ENCODE measurements around the gene BPNT1. TPM values are rescaled to one million over a fixed set of nuclear protein-coding genes. Genes with fewer than 3 reads are reported as not detected.

BPNT1 gene
- total RNA-seq, 1 experiment from 2014 or later, result 25.2 TPM

DNA sequence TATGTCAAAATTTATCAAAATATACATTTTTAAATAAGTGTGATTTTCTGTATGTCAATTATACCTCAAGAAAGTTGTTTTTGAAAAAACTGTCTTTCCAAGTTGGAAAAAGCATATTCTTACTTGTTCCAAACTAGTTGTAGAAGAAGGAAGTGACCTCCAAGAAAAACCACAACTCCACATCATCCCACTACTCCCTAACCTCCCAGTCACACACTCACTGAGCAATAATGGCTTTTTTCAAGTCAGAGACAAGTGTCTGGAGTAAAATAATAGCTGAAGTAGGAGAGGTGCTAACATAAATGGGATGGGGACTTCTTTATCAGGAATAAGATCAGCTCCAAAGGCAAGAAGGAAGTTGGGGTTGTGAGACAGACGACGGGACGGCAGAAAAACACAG lies 56.7 kb downstream of the BPNT1 start (continued):
- no peak for TF ChIP-seq ELF1 (IDR thresholded peaks at IDR 0.05; ENCODE audit: borderline replicate concordance, low read depth)
- TF ChIP-seq YY1 (IDR thresholded peaks at IDR 0.05; ENCODE audit: extremely low read depth, insufficient replicate concordance, low read depth, low read length), result no peak
- no peak for TF ChIP-seq ZNF274 (IDR thresholded peaks at IDR 0.05; ENCODE audit: low read depth, low read length)
- TF ChIP-seq TCF7L2 (IDR thresholded peaks at IDR 0.05; ENCODE audit: borderline replicate concordance, extremely low read depth, insufficient read depth, insufficient read length), result no peak
- TF ChIP-seq RAD21 (IDR thresholded peaks at IDR 0.05; ENCODE audit: low read depth), result no peak

GRCh38 chr1:220031287-220031686 lies 58.3 kb downstream of the BPNT1 start:
- H3K4me2 ChIP-seq (ENCODE audit: low read length), result no peak overlapping the region
- ATAC-seq, result no peak
- H4K20me1 ChIP-seq (ENCODE audit: insufficient read depth), result no peaks in the 10 kb centered on the region
- TF ChIP-seq POLR2AphosphoS5 (IDR thresholded peaks at IDR 0.05; ENCODE audit: low read depth, low read length), result no peak
- TF ChIP-seq EZH2 (IDR thresholded peaks at IDR 0.05), result no peak
- no peak for TF ChIP-seq YY1 (IDR thresholded peaks at IDR 0.05; ENCODE audit: extremely low read depth, insufficient replicate concordance, low read depth, low read length)
- no peak for TF ChIP-seq ELF1 (IDR thresholded peaks at IDR 0.05; ENCODE audit: borderline replicate concordance, low read depth)
- no peak for TF ChIP-seq CEBPB (IDR thresholded peaks at IDR 0.05; ENCODE audit: low read depth)
- TF ChIP-seq FOSL1 (IDR thresholded peaks at IDR 0.05; ENCODE audit: low read depth), result no peak
- TF ChIP-seq SP1 (IDR thresholded peaks at IDR 0.05; ENCODE audit: low read depth), result no peak
- no peak for TF ChIP-seq POLR2A (IDR thresholded peaks at IDR 0.05; ENCODE audit: borderline replicate concordance, extremely low read depth, insufficient read depth, insufficient read length)
- TF ChIP-seq, protein P1, sequence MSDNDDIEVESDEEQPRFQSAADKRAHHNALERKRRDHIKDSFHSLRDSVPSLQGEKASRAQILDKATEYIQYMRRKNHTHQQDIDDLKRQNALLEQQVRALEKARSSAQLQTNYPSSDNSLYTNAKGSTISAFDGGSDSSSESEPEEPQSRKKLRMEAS (IDR thresholded peaks at IDR 0.05), result no peak
- TF ChIP-seq, protein P2, sequence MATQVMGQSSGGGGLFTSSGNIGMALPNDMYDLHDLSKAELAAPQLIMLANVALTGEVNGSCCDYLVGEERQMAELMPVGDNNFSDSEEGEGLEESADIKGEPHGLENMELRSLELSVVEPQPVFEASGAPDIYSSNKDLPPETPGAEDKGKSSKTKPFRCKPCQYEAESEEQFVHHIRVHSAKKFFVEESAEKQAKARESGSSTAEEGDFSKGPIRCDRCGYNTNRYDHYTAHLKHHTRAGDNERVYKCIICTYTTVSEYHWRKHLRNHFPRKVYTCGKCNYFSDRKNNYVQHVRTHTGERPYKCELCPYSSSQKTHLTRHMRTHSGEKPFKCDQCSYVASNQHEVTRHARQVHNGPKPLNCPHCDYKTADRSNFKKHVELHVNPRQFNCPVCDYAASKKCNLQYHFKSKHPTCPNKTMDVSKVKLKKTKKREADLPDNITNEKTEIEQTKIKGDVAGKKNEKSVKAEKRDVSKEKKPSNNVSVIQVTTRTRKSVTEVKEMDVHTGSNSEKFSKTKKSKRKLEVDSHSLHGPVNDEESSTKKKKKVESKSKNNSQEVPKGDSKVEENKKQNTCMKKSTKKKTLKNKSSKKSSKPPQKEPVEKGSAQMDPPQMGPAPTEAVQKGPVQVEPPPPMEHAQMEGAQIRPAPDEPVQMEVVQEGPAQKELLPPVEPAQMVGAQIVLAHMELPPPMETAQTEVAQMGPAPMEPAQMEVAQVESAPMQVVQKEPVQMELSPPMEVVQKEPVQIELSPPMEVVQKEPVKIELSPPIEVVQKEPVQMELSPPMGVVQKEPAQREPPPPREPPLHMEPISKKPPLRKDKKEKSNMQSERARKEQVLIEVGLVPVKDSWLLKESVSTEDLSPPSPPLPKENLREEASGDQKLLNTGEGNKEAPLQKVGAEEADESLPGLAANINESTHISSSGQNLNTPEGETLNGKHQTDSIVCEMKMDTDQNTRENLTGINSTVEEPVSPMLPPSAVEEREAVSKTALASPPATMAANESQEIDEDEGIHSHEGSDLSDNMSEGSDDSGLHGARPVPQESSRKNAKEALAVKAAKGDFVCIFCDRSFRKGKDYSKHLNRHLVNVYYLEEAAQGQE (IDR thresholded peaks at IDR 0.05; ENCODE audit: low read depth), result no peak
- TF ChIP-seq, protein P3, sequence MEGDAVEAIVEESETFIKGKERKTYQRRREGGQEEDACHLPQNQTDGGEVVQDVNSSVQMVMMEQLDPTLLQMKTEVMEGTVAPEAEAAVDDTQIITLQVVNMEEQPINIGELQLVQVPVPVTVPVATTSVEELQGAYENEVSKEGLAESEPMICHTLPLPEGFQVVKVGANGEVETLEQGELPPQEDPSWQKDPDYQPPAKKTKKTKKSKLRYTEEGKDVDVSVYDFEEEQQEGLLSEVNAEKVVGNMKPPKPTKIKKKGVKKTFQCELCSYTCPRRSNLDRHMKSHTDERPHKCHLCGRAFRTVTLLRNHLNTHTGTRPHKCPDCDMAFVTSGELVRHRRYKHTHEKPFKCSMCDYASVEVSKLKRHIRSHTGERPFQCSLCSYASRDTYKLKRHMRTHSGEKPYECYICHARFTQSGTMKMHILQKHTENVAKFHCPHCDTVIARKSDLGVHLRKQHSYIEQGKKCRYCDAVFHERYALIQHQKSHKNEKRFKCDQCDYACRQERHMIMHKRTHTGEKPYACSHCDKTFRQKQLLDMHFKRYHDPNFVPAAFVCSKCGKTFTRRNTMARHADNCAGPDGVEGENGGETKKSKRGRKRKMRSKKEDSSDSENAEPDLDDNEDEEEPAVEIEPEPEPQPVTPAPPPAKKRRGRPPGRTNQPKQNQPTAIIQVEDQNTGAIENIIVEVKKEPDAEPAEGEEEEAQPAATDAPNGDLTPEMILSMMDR (IDR thresholded peaks at IDR 0.05 in 2 of 3, conservative IDR thresholded peaks at IDR 0.05 in 1 of 3; ENCODE audit: borderline replicate concordance in 1 of 3, insufficient read depth in 1 of 3, low read depth in 2 of 3, low read length in 2 of 3), result no peak
- TF ChIP-seq EGR1 (IDR thresholded peaks at IDR 0.05; ENCODE audit: low read depth), result no peak
- TF ChIP-seq JUND (IDR thresholded peaks at IDR 0.05), result no peak
- no peak for TF ChIP-seq ZBTB33 (IDR thresholded peaks at IDR 0.05; ENCODE audit: extremely low read depth, insufficient replicate concordance, low read length)
- TF ChIP-seq SRF (IDR thresholded peaks at IDR 0.05; ENCODE audit: low read depth), result no peak
- POLR2A ChIA-PET, result no interaction called here
- H3K36me3 ChIP-seq (ENCODE audit: control insufficient read depth in 1 of 2, insufficient read depth in 2 of 2, low read length in 2 of 2), result peaks cover 33 to 47% of the 10 kb centered on the region in 2 experiments; a peak in 3 of 4 replicates
- no peaks in the 10 kb centered on the region for H3K4me1 ChIP-seq (ENCODE audit: control insufficient read depth in 1 of 2, insufficient read depth in 2 of 2, low read length in 2 of 2)
- intact Hi-C loops (cut with micrococcal nuclease), result no loop called here
- H3K27me3 ChIP-seq (ENCODE audit: insufficient read depth, low read length), result no peaks in the 10 kb centered on the region
- H2AFZ ChIP-seq (ENCODE audit: low read depth, low read length, poor library complexity, severe bottlenecking), result no peak overlapping the region
- H3K9me3 ChIP-seq (ENCODE audit: control insufficient read depth in 1 of 2, insufficient read depth in 1 of 2, low read depth in 1 of 2, low read length in 2 of 2), result no peaks in the 10 kb centered on the region
- no peak overlapping the region for H3K4me3 ChIP-seq (replicated peaks in 1 of 2; ENCODE audit: low read depth in 1 of 2, low read length in 2 of 2)
- H3K9ac ChIP-seq (ENCODE audit: low read length), result no peak overlapping the region
- H3K79me2 ChIP-seq (ENCODE audit: insufficient read depth, low read length), result peaks cover 41% of the 10 kb centered on the region
- DNase-seq (ENCODE audit: low read depth, low spot score), result no peak
- CTCF ChIA-PET, result no interaction called here
- H3K9me2 ChIP-seq (ENCODE audit: insufficient read depth), result no peaks in the 10 kb centered on the region
- TSS peak; percentile 5 for BruUV-seq (replicated peaks)
- no peak overlapping the region for H3K27ac ChIP-seq (ENCODE audit: low read depth, low read length)
- RAD21 ChIA-PET (ENCODE audit: low non-redundant PET in 1 of 2, low total read pairs in 2 of 2, uncharacterized antibody in 2 of 2, unreplicated experiment in 2 of 2), result no interaction called here
